Stromal cell of bone marrow (primary cell): ENCODE measurements around the gene MT1X.
"Not testable (repeated sequence)": the region's sequence is repeated elsewhere in the genome, so short reads cannot be mapped to it uniquely, and the experiment has no call there.

Experiments used
- DNase-seq: peaks from one replicate; pipeline ENCODE4 v3.0.0-alpha.2; 2012; ENCODE audit warnings: low read depth

The MT1X gene

GRCh38 chr16:56653218-56653617 lies 29.1 kb upstream of the MT1X start:
- DNase-seq = no peak

- no peak for DNase-seq
Observed at GRCh38 chr16:56657555-56658326, 24.5 kb upstream of the MT1X start, which contains the start of gene MT1F. Gene MT1F, plus strand, starts transcription at chr16:56657959. Its CDS starts 100 bp downstream, at chr16:56658059.

GRCh38 chr16:56658327-56658875 lies 23.9 kb upstream of the MT1X start:
- DNase-seq = no peak

- no peak for DNase-seq
Observed at GRCh38 chr16:56662357-56663354, 19.6 kb upstream of the MT1X start.

GRCh38 chr16:56664506-56664905 lies 17.8 kb upstream of the MT1X start:
- no peak for DNase-seq

- not testable (repeated sequence) for DNase-seq
Observed at GRCh38 chr16:56665286-56666261, 16.7 kb upstream of the MT1X start.

- DNase-seq = no peak
Observed at GRCh38 chr16:56667581-56668571, 14.4 kb upstream of the MT1X start, which contains the start of gene MT1G. Gene MT1G, minus strand, starts transcription at chr16:56668065. Its CDS starts 72 bp downstream, at chr16:56667993.

GRCh38 chr16:56669005-56669839 lies 13.0 kb upstream of the MT1X start, which contains the start of gene MT1H:
Gene MT1H, plus strand, starts transcription at chr16:56669814. Its CDS starts 71 bp downstream, at chr16:56669885.
- DNase-seq = no peak

- DNase-seq = no peak
Observed at GRCh38 chr16:56669840-56670619, 12.2 kb upstream of the MT1X start.

- DNase-seq = no peak
Observed at GRCh38 chr16:56670620-56670934, 11.7 kb upstream of the MT1X start.

- not testable (repeated sequence) for DNase-seq
Observed at GRCh38 chr16:56671691-56672090, 10.6 kb upstream of the MT1X start.

- not testable (repeated sequence) for DNase-seq
Observed at GRCh38 chr16:56672171-56672570, 10.1 kb upstream of the MT1X start.

- DNase-seq = no peak
Observed at GRCh38 chr16:56672761-56673536, 9.3 kb upstream of the MT1X start.

- DNase-seq = no peak
Observed at GRCh38 chr16:56673921-56674320, 8.3 kb upstream of the MT1X start.

- DNase-seq = not testable (repeated sequence)
Observed at GRCh38 chr16:56674570-56674969, 7.7 kb upstream of the MT1X start.

- no peak for DNase-seq
Observed at GRCh38 chr16:56675685-56676210, 6.5 kb upstream of the MT1X start.

- DNase-seq = no peak
Observed at GRCh38 chr16:56677474-56677873, 4.8 kb upstream of the MT1X start.
